ENCODE measurements around the gene STAB1.

The STAB1 gene

DNA sequence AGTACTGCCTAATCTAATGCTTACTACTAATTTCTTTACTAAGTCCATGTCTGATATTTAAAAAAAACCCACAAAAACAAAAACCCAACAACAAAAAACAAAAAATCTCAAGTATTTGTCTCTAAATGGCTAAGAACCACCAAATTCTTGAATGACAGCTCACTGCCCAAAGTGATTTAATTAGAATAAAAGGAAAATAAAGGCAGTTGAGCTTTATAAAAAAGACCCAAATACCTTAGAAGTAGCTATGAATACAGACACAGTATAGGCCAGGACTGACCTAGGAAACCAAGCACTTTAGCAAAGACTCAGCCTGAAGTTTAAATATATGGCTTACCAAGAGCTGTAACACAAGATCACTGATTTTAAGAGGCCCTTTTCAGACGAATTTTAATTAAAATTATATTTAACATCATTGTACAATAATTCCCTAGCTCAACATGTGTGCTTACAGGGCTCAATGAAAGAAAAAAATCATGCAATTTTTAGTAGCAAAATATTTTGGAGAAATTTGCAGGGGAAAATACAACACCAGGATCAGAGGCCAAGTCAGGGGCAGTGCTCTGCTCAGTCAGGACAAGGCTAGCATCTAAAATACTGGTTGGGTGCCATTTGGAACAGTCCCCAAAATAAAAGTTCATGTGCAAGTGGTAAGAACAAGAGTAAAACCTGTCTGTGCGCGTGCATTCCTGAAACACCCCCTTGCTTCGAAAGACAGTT is 66.0 kb downstream of the STAB1 start:
- peaks cover under 1% of the 10 kb centered on the region for H3K4me1 Mint-ChIP-seq (ENCODE audit: low read depth)
- H3K36me3 Mint-ChIP-seq (ENCODE audit: low read depth): peaks cover 70% of the 10 kb centered on the region
- H3K9me3 Mint-ChIP-seq: no peaks in the 10 kb centered on the region
- H3K27me3 Mint-ChIP-seq: no peaks in the 10 kb centered on the region
- H3K27ac Mint-ChIP-seq: no peak overlapping the region
- no peak overlapping the region for H3K4me3 Mint-ChIP-seq

DNA sequence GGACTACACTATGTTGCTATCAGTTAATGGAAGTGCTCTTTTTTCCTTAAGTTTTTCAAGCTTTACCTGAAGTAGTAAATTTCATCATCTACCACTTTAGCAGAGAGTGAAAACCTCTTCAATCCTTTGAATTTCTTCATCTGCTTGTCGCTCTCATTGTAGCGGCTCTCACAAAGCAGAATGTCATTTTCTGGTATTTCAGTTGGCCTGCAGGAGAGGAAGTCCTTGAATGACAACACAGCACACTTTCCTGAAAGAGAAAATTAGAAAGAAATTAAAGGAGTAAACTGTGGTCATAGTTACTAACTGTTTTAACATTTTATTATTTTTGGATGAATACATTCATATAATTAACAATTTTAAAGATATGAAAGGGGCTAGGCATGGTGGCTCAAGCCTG is 68.8 kb downstream of the STAB1 start:
- no peaks in the 10 kb centered on the region for H3K9me3 Mint-ChIP-seq
- no peak overlapping the region for H3K27ac Mint-ChIP-seq
- no peaks in the 10 kb centered on the region for H3K4me1 Mint-ChIP-seq (ENCODE audit: low read depth)
- H3K4me3 Mint-ChIP-seq: no peak overlapping the region
- H3K36me3 Mint-ChIP-seq (ENCODE audit: low read depth): peaks cover 61% of the 10 kb centered on the region
- H3K27me3 Mint-ChIP-seq: no peaks in the 10 kb centered on the region

DNA sequence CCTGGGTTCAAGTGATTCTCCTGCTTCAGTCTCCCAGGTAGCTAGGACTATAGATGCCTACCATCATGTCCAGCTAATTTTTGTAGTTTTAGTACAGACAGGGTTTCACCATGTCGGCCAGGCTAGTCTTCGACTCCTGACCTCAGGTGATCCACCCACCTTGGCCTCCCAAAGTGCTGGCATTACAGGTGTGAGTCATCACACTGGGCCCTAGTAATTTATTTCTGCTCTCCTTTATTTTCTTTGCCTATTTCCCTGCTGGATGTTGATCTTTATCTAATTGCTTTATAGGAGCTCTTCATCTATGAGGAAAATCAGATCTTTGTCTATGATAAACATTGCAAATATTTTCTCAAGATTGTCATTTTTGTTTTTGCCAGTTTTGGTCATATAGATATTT is 72.9 kb downstream of the STAB1 start:
- Mint-ChIP-seq H3K4me1 (ENCODE audit: low read depth) (no peaks in the 10 kb centered on the region), H3K27me3 (no peaks in the 10 kb centered on the region), H3K36me3 (ENCODE audit: low read depth) (peaks cover 33% of the 10 kb centered on the region), H3K4me3 (no peak overlapping the region), H3K27ac (no peak overlapping the region), H3K9me3 (no peaks in the 10 kb centered on the region)

DNA sequence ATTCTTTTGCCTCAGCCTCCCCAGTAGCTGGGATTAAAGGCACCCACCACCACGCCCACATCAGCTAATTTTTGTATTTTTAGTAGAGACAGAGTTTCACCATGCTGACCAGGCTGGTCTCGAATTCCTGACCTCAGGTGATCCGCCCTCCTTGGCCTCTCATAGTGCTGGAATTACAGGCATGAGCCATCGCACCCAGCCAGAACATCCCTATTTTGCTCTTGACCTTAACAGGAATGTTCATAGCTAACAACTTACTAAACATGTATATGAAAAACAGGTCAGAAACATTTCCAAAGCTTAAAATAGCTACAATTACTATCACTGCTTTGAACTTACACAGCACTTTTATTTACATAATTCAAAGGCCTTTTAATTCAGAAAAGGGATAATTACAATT is 74.9 kb downstream of the STAB1 start:
- H3K9me3 Mint-ChIP-seq: no peaks in the 10 kb centered on the region
- peaks cover 35% of the 10 kb centered on the region for H3K36me3 Mint-ChIP-seq (ENCODE audit: low read depth)
- no peaks in the 10 kb centered on the region for H3K27me3 Mint-ChIP-seq
- no peaks in the 10 kb centered on the region for H3K4me1 Mint-ChIP-seq (ENCODE audit: low read depth)
- H3K27ac Mint-ChIP-seq: no peak overlapping the region
- H3K4me3 Mint-ChIP-seq: no peak overlapping the region

DNA sequence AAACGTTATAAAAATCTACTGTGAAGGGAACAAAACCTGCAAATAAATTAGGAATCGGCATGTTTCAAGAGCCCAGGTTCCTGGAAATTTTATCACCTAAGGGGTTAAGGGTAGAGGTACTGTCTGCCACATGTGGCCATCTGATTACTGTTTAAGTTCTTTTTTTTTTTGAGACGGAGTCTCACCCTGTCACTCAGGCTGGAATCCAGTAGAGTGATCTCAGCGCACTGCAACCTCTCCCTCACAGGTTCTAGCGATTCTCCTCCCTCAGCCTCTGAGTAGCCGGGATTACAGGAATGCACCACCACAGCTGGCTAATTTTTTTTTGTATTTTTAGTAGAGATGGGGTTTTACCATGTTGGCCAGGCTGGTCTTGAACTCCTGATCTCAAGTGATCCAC is 77.1 kb downstream of the STAB1 start:
- Mint-ChIP-seq H3K27me3 (no peaks in the 10 kb centered on the region), H3K9me3 (no peaks in the 10 kb centered on the region), H3K36me3 (ENCODE audit: low read depth) (peaks cover 45% of the 10 kb centered on the region), H3K4me3 (no peak overlapping the region), H3K27ac (no peak overlapping the region), H3K4me1 (ENCODE audit: low read depth) (no peaks in the 10 kb centered on the region)
